Astrocyte of the cerebellum (primary cell): ENCODE data around the gene RALGDS.
A peak's percentile ranks its signal among the peaks of the same experiment; 100 is the strongest.

Source experiments
- DNase-seq: peaks from one replicate; pipeline ENCODE4 v3.0.0-alpha.2; 2011; ENCODE audit warnings: low read depth
- H3K4me3 ChIP-seq: 2 replicates; pipeline ENCODE4 v1.5.1; 2011; ENCODE audit warnings: mild to moderate bottlenecking, low read depth, low read length, moderate library complexity
- in situ Hi-C: cut with HindIII; loops from 2 replicates; pipeline ENCODE4 v1.10.0; 2017; ENCODE audit warnings: low sequenced_read_pairs
- TF ChIP-seq, protein P1 (sequence below): IDR thresholded peaks from 2 replicates; pipeline ENCODE4 v1.5.1; 2012; ENCODE audit warnings: low read length, low read depth, moderate library complexity, mild to moderate bottlenecking; ENCODE audit errors: missing control alignments

Gene RALGDS

DNA sequence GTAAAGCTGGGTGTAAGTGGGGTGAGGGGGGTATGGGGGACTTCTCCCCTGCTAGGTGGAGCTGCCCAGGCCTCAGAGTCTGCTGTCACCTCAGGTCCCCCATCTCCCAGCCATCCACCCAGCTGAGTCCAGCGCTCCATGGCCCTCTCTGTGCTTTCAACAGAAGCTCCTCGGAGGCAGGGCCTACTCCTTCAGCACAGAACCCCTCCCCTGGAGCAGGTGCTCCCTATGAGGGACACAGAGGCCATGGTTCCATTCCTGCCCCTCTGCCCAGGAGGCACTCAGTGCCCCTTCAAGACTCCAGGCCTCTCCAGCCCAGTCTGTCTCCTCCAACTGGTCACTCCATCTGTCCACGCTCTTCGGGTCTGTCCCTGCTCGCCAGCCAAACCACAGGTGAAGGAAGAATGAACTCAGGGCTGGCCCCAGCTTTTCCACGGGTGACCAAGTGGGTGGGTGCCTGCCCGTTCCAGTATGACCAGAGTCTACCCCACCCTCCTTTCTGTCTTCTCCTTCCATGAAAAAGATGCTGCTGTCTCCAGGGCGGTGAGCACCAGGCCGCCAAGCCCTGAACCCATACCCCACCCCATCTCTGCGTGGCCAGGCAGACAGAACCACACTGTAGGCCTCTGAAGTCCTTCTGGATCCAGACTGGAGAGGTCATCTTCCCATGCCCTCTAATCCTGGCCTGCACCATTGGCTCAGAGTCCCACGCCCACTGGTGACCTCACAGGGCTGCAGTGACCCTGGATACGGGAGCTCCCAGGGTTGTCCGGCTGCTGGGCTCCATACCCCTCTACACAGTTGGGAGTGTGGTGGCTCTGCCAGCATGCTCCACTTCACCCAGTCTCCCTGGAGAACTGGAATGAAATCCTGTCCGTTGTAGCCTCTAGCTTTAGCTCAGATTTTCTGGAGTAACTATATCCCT is 30.8 kb upstream of the RALGDS start:
- in situ Hi-C loops = no loop called here
- H3K4me3 ChIP-seq = no peak overlapping the region
- TF ChIP-seq, protein P1, sequence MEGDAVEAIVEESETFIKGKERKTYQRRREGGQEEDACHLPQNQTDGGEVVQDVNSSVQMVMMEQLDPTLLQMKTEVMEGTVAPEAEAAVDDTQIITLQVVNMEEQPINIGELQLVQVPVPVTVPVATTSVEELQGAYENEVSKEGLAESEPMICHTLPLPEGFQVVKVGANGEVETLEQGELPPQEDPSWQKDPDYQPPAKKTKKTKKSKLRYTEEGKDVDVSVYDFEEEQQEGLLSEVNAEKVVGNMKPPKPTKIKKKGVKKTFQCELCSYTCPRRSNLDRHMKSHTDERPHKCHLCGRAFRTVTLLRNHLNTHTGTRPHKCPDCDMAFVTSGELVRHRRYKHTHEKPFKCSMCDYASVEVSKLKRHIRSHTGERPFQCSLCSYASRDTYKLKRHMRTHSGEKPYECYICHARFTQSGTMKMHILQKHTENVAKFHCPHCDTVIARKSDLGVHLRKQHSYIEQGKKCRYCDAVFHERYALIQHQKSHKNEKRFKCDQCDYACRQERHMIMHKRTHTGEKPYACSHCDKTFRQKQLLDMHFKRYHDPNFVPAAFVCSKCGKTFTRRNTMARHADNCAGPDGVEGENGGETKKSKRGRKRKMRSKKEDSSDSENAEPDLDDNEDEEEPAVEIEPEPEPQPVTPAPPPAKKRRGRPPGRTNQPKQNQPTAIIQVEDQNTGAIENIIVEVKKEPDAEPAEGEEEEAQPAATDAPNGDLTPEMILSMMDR = no peak
- DNase-seq = no peak

GRCh38 chr9:133151041-133151440 is 30.0 kb upstream of the RALGDS start:
- DNase-seq = no peak
- in situ Hi-C loops = no loop called here
- TF ChIP-seq, protein P1 = no peak
- H3K4me3 ChIP-seq = no peak overlapping the region

DNA sequence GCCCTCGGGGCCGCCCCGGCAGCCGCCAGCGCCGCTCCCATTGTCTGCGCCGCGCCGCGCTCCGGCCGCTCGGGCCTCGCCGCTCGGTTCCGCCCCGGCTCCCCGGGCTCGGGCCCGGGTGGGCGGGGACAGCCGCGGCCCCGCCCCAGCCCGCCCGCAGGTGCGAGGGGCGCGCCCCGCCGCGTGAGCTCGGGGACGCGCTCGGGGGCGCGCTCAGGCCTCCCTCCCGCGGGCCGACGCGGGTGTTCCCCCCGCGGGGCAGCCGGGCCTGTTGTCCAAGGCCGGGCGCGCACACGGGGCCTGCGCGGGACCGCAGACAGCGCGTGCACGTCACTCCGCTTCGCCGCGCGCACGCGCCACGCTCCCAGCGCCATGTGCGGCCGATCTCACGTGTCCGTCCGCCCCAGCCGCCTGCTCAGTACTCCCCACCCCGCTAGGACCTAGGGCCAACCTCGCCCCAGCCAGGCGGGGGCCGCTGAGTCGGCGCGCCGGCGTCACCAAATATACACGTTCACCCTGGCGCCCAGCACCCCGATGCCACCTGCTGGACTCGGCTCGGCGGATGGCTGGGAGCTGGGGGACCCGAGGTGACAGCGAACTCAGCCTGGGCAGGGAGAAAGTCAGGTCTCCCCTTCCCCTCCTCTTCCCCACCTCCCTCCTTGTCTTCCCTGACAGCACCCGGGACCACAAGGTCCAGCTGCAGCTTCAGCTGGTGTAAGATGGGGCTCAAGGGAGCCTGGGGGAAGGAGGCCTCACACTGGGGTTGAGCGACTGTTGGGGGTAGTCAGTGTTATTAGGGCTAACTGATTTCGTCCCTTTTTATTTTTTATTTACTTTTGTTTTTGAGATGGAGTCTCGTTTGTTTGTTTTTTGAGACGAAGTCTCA is 28.3 kb upstream of the RALGDS start:
- no peak for DNase-seq
- H3K4me3 ChIP-seq = peak overlapping the region; percentile 76
- TF ChIP-seq, protein P1 = peak; percentile 10
- in situ Hi-C loops = no loop called here

- TF ChIP-seq, protein P1 = no peak
- peak overlapping the region; percentile 76 for H3K4me3 ChIP-seq
- in situ Hi-C loops = no loop called here
- DNase-seq = no peak
Observed at GRCh38 chr9:133148199-133149129, 27.4 kb upstream of the RALGDS start.

- in situ Hi-C loops = no loop called here
- no peak for DNase-seq
- H3K4me3 ChIP-seq = peak overlapping the region; percentile 76
- TF ChIP-seq, protein P1 = peak; percentile 99
Observed at GRCh38 chr9:133147412-133148198, 26.6 kb upstream of the RALGDS start.
